Esophagus mucosa (tissue), 1 donor: ENCODE measurements around the gene KIAA1549. TPM values are rescaled to one million over a fixed set of nuclear protein-coding genes. Genes with fewer than 3 reads are reported as not detected.
A peak's percentile ranks its signal among the peaks of the same experiment; 100 is the strongest.

Experiments used
- ATAC-seq: fragments of 200-7000 bp; cut with Tn5 transposase; one replicate; pipeline ENCODE4 v1.9.1; 2020
- total RNA-seq: library from RNA; stranded (reverse); gene quantifications from one replicate; pipeline ENCODE4 v1.2.4, GENCODE V29; 2023
- donor health status: DM: yes; HTN: yes; CAD: no.

Gene KIAA1549
- total RNA-seq, 1 donor from 2014 or later = 0.20 TPM

GRCh38 chr7:138880881-138881578 is 100.2 kb downstream of the KIAA1549 start:
- ATAC-seq = no peak

- no peak for ATAC-seq
Observed at GRCh38 chr7:138879356-138879755, 101.8 kb downstream of the KIAA1549 start.

GRCh38 chr7:138878856-138879255 is 102.3 kb downstream of the KIAA1549 start:
- ATAC-seq = no peak

- no peak for ATAC-seq
Observed at GRCh38 chr7:138878051-138878450, 103.1 kb downstream of the KIAA1549 start.

- no peak for ATAC-seq
Observed at GRCh38 chr7:138876326-138876725, 104.9 kb downstream of the KIAA1549 start.

GRCh38 chr7:138875794-138876193 is 105.4 kb downstream of the KIAA1549 start:
- no peak for ATAC-seq

GRCh38 chr7:138873220-138873892 is 107.8 kb downstream of the KIAA1549 start:
- ATAC-seq = no peak

- ATAC-seq = no peak
Observed at GRCh38 chr7:138872576-138872975, 108.6 kb downstream of the KIAA1549 start.

- no peak for ATAC-seq
Observed at GRCh38 chr7:138871814-138872090, 109.4 kb downstream of the KIAA1549 start.

GRCh38 chr7:138871065-138871813 is 110.0 kb downstream of the KIAA1549 start:
- no peak for ATAC-seq

GRCh38 chr7:138869353-138869752 is 111.8 kb downstream of the KIAA1549 start:
- ATAC-seq = no peak

- no peak for ATAC-seq
Observed at GRCh38 chr7:138868711-138869110, 112.5 kb downstream of the KIAA1549 start.

GRCh38 chr7:138867744-138868143 is 113.4 kb downstream of the KIAA1549 start:
- no peak for ATAC-seq

- no peak for ATAC-seq
Observed at GRCh38 chr7:138866353-138866752, 114.8 kb downstream of the KIAA1549 start.

GRCh38 chr7:138865843-138866242 is 115.3 kb downstream of the KIAA1549 start:
- no peak for ATAC-seq

- peak; percentile 92 for ATAC-seq
Observed at GRCh38 chr7:138864667-138865066, 116.5 kb downstream of the KIAA1549 start.

GRCh38 chr7:138863931-138864330 is 117.3 kb downstream of the KIAA1549 start:
- no peak for ATAC-seq

- ATAC-seq = no peak
Observed at GRCh38 chr7:138861051-138861450, 120.1 kb downstream of the KIAA1549 start.

GRCh38 chr7:138857728-138858127 is 123.5 kb downstream of the KIAA1549 start:
- ATAC-seq = no peak

- ATAC-seq = no peak
Observed at GRCh38 chr7:138854115-138854645, 127.0 kb downstream of the KIAA1549 start.

- no peak for ATAC-seq
Observed at GRCh38 chr7:138853448-138853847, 127.7 kb downstream of the KIAA1549 start.

- no peak for ATAC-seq
Observed at GRCh38 chr7:138852469-138852868, 128.7 kb downstream of the KIAA1549 start.

- no peak for ATAC-seq
Observed at GRCh38 chr7:138849701-138850100, 131.5 kb downstream of the KIAA1549 start.
